OCI-M2 (cell line): ENCODE data around the gene PHF24.
"Not testable (repeated sequence)": the region's sequence is repeated elsewhere in the genome, so short reads cannot be mapped to it uniquely, and the experiment has no call there.

Experiments
- DNase-seq: peaks from one replicate; lab custom pipeline; 2025; ENCODE audit not compliant: unreplicated experiment; lab: John Stamatoyannopoulos, UW

Gene PHF24

GRCh38 chr9:34996181-34996904 is 38.3 kb downstream of the PHF24 start:
- no peak for DNase-seq

- no peak for DNase-seq
Observed at GRCh38 chr9:34996905-34997279, 38.8 kb downstream of the PHF24 start.

GRCh38 chr9:34997379-34997781 is 39.3 kb downstream of the PHF24 start:
- DNase-seq = no peak

- DNase-seq = no peak
Observed at GRCh38 chr9:34998266-34998665, 40.2 kb downstream of the PHF24 start.

- DNase-seq = no peak
Observed at GRCh38 chr9:34999576-34999975, 41.5 kb downstream of the PHF24 start.

GRCh38 chr9:35000535-35001284 is 42.6 kb downstream of the PHF24 start:
- no peak for DNase-seq

- DNase-seq = no peak
Observed at GRCh38 chr9:35001285-35001677, 43.2 kb downstream of the PHF24 start.

GRCh38 chr9:35001803-35002502 is 43.9 kb downstream of the PHF24 start:
- no peak for DNase-seq

- no peak for DNase-seq
Observed at GRCh38 chr9:35002623-35003022, 44.5 kb downstream of the PHF24 start.

- DNase-seq = not testable (repeated sequence)
Observed at GRCh38 chr9:35004299-35004698, 46.2 kb downstream of the PHF24 start.

GRCh38 chr9:35010351-35010958 is 52.4 kb downstream of the PHF24 start:
- no peak for DNase-seq

GRCh38 chr9:35014517-35014916 is 56.4 kb downstream of the PHF24 start:
- DNase-seq = no peak

- DNase-seq = not testable (repeated sequence)
Observed at GRCh38 chr9:35023443-35023842, 65.4 kb downstream of the PHF24 start.

GRCh38 chr9:35026671-35027070 is 68.6 kb downstream of the PHF24 start:
- no peak for DNase-seq

- DNase-seq = no peak
Observed at GRCh38 chr9:35027374-35027773, 69.3 kb downstream of the PHF24 start.

GRCh38 chr9:35027860-35028259 is 69.8 kb downstream of the PHF24 start:
- no peak for DNase-seq

- DNase-seq = no peak
Observed at GRCh38 chr9:35028341-35028740, 70.3 kb downstream of the PHF24 start.

- DNase-seq = no peak
Observed at GRCh38 chr9:35029241-35029640, 71.2 kb downstream of the PHF24 start.

GRCh38 chr9:35029852-35030251 is 71.8 kb downstream of the PHF24 start:
- DNase-seq = no peak
